NB4 (cell line): ENCODE data around the gene SLC47A2.

Experiments used
- CTCF ChIP-seq: IDR thresholded peaks from one replicate; pipeline ENCODE4 v1.5.1; 2012; ENCODE audit warnings: low read depth, low read length
- MAX ChIP-seq: IDR thresholded peaks from 2 replicates; pipeline ENCODE4 v1.6.1; 2011; ENCODE audit warnings: low read depth, low read length
- MYC ChIP-seq: IDR thresholded peaks from 2 replicates; pipeline ENCODE4 v1.6.1; 2011; ENCODE audit warnings: low read depth, low read length
- POLR2A ChIP-seq: IDR thresholded peaks from 2 replicates; pipeline ENCODE4 v1.6.1; 2011; ENCODE audit warnings: mild to moderate bottlenecking; ENCODE audit not compliant: insufficient read length; ENCODE audit errors: extremely low read depth

- TF ChIP-seq CTCF (no peak), POLR2A (no peak), MYC (no peak), MAX (no peak)
Measured at GRCh38 chr17:19717411-19717908, 1.1 kb upstream of the SLC47A2 start.
